Stimulated activated CD8-positive, alpha-beta memory T cell treated with anti-CD3 and anti-CD28 coated beads, Interleukin-7, amount 100 ng/mL, for 1 hour (primary cell): Measurements from ENCODE around the gene MYO5A.
"Not testable (repeated sequence)": the region's sequence is repeated elsewhere in the genome, so short reads cannot be mapped to it uniquely, and the experiment has no call there.

Experiments
- DNase-seq, 2 donors: peaks; one replicate each; pipeline ENCODE4 v3.0.0-alpha.2; 2020; ENCODE audit warnings: low read depth in 2 of 2

Gene MYO5A

GRCh38 chr15:52540374-52541012, 11.8 kb upstream of the MYO5A start:
- no peak for DNase-seq

- no peak for DNase-seq
Measured at GRCh38 chr15:52537459-52537858, 8.8 kb upstream of the MYO5A start.

- no peak for DNase-seq
Measured at GRCh38 chr15:52532427-52532826, 3.7 kb upstream of the MYO5A start.

- DNase-seq = no peak
Measured at GRCh38 chr15:52529940-52530339, 1.3 kb upstream of the MYO5A start.

- DNase-seq = peak in 1 of 2 donors; percentile 5
Measured at GRCh38 chr15:52529341-52529924, 753 bp upstream of the MYO5A start.

- DNase-seq = peak in 1 of 2 donors; percentile 22
Measured at GRCh38 chr15:52527911-52528563, 643 bp downstream of the MYO5A start.

GRCh38 chr15:52527196-52527910, 1.3 kb downstream of the MYO5A start:
- DNase-seq = no peak

GRCh38 chr15:52524223-52525136, 4.2 kb downstream of the MYO5A start:
- no peak for DNase-seq

GRCh38 chr15:52523647-52524046, 5.0 kb downstream of the MYO5A start:
- DNase-seq = no peak

GRCh38 chr15:52523192-52523591, 5.5 kb downstream of the MYO5A start:
- no peak for DNase-seq

- no peak for DNase-seq
Measured at GRCh38 chr15:52521682-52522081, 7.0 kb downstream of the MYO5A start.

- no peak for DNase-seq
Measured at GRCh38 chr15:52520421-52520820, 8.3 kb downstream of the MYO5A start.

GRCh38 chr15:52518487-52519371, 10.0 kb downstream of the MYO5A start:
- no peak for DNase-seq

- DNase-seq = no peak
Measured at GRCh38 chr15:52517014-52517413, 11.7 kb downstream of the MYO5A start.

- DNase-seq = no peak
Measured at GRCh38 chr15:52515343-52515742, 13.3 kb downstream of the MYO5A start.

GRCh38 chr15:52514482-52514881, 14.2 kb downstream of the MYO5A start:
- no peak for DNase-seq

- not testable (repeated sequence) for DNase-seq
Measured at GRCh38 chr15:52512869-52513268, 15.8 kb downstream of the MYO5A start.

- DNase-seq = no peak
Measured at GRCh38 chr15:52511084-52511483, 17.6 kb downstream of the MYO5A start.

GRCh38 chr15:52509500-52510245, 19.0 kb downstream of the MYO5A start:
- DNase-seq = no peak

- no peak for DNase-seq
Measured at GRCh38 chr15:52506549-52506948, 22.1 kb downstream of the MYO5A start.
